IMR-90 (cell line): ENCODE data around the gene LYRM4. TPM values are rescaled to one million over a fixed set of nuclear protein-coding genes. Genes with fewer than 3 reads are reported as not detected.

Experiments used
- ATAC-seq: fragments of 200-7000 bp; cut with Tn5 transposase; 2 replicates; pipeline ENCODE4 v1.9.1; 2020; ENCODE audit warnings: low read depth, mild to moderate bottlenecking, moderate library complexity
- BruUV-seq: library from RNA; stranded (reverse); fragments of 400-500 nt; replicated peaks from 2 replicates; lab custom pipeline; 2021; lab: Mats Ljungman, UMichigan
- CTCF ChIA-PET: fragments of 300-600 bp; formaldehyde crosslinking; extraction: SDS; loops from one replicate; lab custom pipeline; 2021; ENCODE audit warnings: antibody characterized with exemption; lab: Yijun Ruan, JAX
- POLR2A ChIA-PET: fragments of 300-600 bp; sonication (Branson Sonifier 250); formaldehyde crosslinking; loops from one replicate; lab custom pipeline; 2022; ENCODE audit warnings: antibody characterized with exemption; ENCODE audit not compliant: unreplicated experiment; lab: Charles Lee
- DNase-seq: peaks from one replicate; pipeline ENCODE4 v3.0.0; 2013
- H2AFZ ChIP-seq: replicated peaks from 2 replicates; pipeline ENCODE3; 2013; ENCODE audit warnings: low read length, mild to moderate bottlenecking; ENCODE audit not compliant: poor library complexity
- H2AK5ac ChIP-seq: 2 replicates; pipeline ENCODE4 v1.6.1; 2013; ENCODE audit warnings: low read depth, low read length, inconsistent platforms
- H2AK9ac ChIP-seq: replicated peaks from 2 replicates; pipeline ENCODE3; 2013; ENCODE audit warnings: mild to moderate bottlenecking, low read depth, low read length, moderate library complexity; ENCODE audit not compliant: poor library complexity
- H2BK120ac ChIP-seq: 2 replicates; pipeline ENCODE4 v1.6.1; 2013; ENCODE audit warnings: low read depth, low read length, inconsistent platforms
- H2BK15ac ChIP-seq: 3 replicates; pipeline ENCODE4 v1.6.1; 2013; ENCODE audit warnings: low read depth, low read length, inconsistent platforms
- H2BK20ac ChIP-seq: 2 replicates; pipeline ENCODE4 v1.6.1; 2013; ENCODE audit warnings: low read depth, mild to moderate bottlenecking, inconsistent platforms, low read length, moderate library complexity
- H2BK5ac ChIP-seq: 2 replicates; pipeline ENCODE4 v1.6.1; 2013; ENCODE audit warnings: mild to moderate bottlenecking, low read depth, low read length, inconsistent platforms; ENCODE audit not compliant: poor library complexity, severe bottlenecking
- H3K14ac ChIP-seq: replicated peaks from 2 replicates; pipeline ENCODE4 v1.6.1; 2013; ENCODE audit warnings: low read depth, low read length, inconsistent platforms
- H3K18ac ChIP-seq: 2 replicates; pipeline ENCODE4 v1.6.1; 2013; ENCODE audit warnings: low read depth, low read length, control low read depth
- H3K23ac ChIP-seq: 2 replicates; pipeline ENCODE4 v1.6.1; 2013; ENCODE audit warnings: low read depth, low read length, inconsistent platforms
- H3K27ac ChIP-seq: 2 replicates; pipeline ENCODE4 v1.5.1; 2013; ENCODE audit warnings: mild to moderate bottlenecking, control low read depth, low read length; ENCODE audit not compliant: insufficient read depth
- H3K27me3 ChIP-seq: 2 replicates; pipeline ENCODE4 v1.6.1; 2013; ENCODE audit warnings: low read length; ENCODE audit not compliant: control insufficient read depth, insufficient read depth
- H3K36me3 ChIP-seq: 2 replicates; pipeline ENCODE4 v1.6.1; 2013; ENCODE audit warnings: low read length, mixed read lengths; ENCODE audit not compliant: control insufficient read depth, insufficient read depth
- H3K4ac ChIP-seq: 2 replicates; pipeline ENCODE4 v1.6.1; 2013; ENCODE audit warnings: low read depth, low read length, inconsistent platforms
- H3K4me1 ChIP-seq: 2 replicates; pipeline ENCODE4 v1.6.1; 2013; ENCODE audit warnings: low read length, mixed read lengths; ENCODE audit not compliant: control insufficient read depth, insufficient read depth
- H3K4me2 ChIP-seq: 2 replicates; pipeline ENCODE4 v1.6.1; 2013; ENCODE audit warnings: low read depth, mild to moderate bottlenecking, control low read depth, low read length, moderate library complexity
- H3K4me3 ChIP-seq: 2 replicates; pipeline ENCODE4 v1.5.1; 2013; ENCODE audit warnings: low read depth, mild to moderate bottlenecking, control low read depth, low read length, moderate library complexity; ENCODE audit not compliant: insufficient read depth
- H3K56ac ChIP-seq: 2 replicates; pipeline ENCODE4 v1.6.1; 2013; ENCODE audit warnings: low read length, inconsistent platforms; ENCODE audit not compliant: insufficient read depth; ENCODE audit errors: extremely low read depth
- H3K79me1 ChIP-seq, 2 experiments: 2 replicates each; pipeline ENCODE4 v1.6.1; 2013; ENCODE audit warnings: low read length in 2 of 2, inconsistent platforms in 1 of 2, low read depth in 1 of 2
- H3K9ac ChIP-seq: 2 replicates; pipeline ENCODE4 v1.6.1; 2013; ENCODE audit warnings: low read depth, low read length, control low read depth
- H3K9me1 ChIP-seq: 2 replicates; pipeline ENCODE4 v1.6.1; 2013; ENCODE audit warnings: low read length, inconsistent platforms; ENCODE audit not compliant: insufficient read depth
- H3K9me3 ChIP-seq: 2 replicates; pipeline ENCODE4 v1.6.1; 2013; ENCODE audit warnings: low read length; ENCODE audit not compliant: control insufficient read depth, insufficient read depth
- H4K20me1 ChIP-seq: 2 replicates; pipeline ENCODE4 v1.6.1; 2013; ENCODE audit warnings: low read length, inconsistent platforms; ENCODE audit not compliant: insufficient read depth
- H4K5ac ChIP-seq: 2 replicates; pipeline ENCODE4 v1.6.1; 2013; ENCODE audit warnings: mild to moderate bottlenecking, low read depth, low read length, control low read depth
- H4K8ac ChIP-seq, 2 experiments: 2 replicates each; pipeline ENCODE4 v1.6.1; 2013; ENCODE audit warnings: low read depth in 2 of 2, low read length in 2 of 2, control low read depth in 1 of 2, inconsistent platforms in 1 of 2
- H4K91ac ChIP-seq: 2 replicates; pipeline ENCODE4 v1.6.1; 2013; ENCODE audit warnings: low read depth, low read length, inconsistent platforms; ENCODE audit not compliant: insufficient read depth
- BHLHE40 ChIP-seq: fragments of 150-350 bp; IDR thresholded peaks from 2 replicates; pipeline ENCODE4 v1.6.1; 2016; ENCODE audit warnings: mild to moderate bottlenecking, low read depth, low read length
- CEBPB ChIP-seq: IDR thresholded peaks from 2 replicates; pipeline ENCODE4 v1.6.1; 2012; ENCODE audit warnings: low read depth, low read length, improper control_type of control experiment
- CHD1 ChIP-seq: IDR thresholded peaks from 2 replicates; pipeline ENCODE4 v1.6.1; 2012; ENCODE audit warnings: low read depth, low read length, improper control_type of control experiment
- CTCF ChIP-seq: conservative IDR thresholded peaks from 2 replicates; pipeline ENCODE4 v1.5.1; 2012; ENCODE audit warnings: mild to moderate bottlenecking, low read depth, low read length, improper control_type of control experiment
- ELK1 ChIP-seq: fragments of 150-350 bp; IDR thresholded peaks from 2 replicates; pipeline ENCODE4 v1.6.1; 2016; ENCODE audit warnings: low read depth, mild to moderate bottlenecking, low read length, moderate library complexity, borderline replicate concordance
- FOS ChIP-seq: fragments of 150-350 bp; IDR thresholded peaks from 2 replicates; pipeline ENCODE4 v1.6.1; 2016; ENCODE audit warnings: low read depth, low read length
- MAFK ChIP-seq: IDR thresholded peaks from 2 replicates; pipeline ENCODE4 v1.6.1; 2012; ENCODE audit warnings: low read depth, low read length, improper control_type of control experiment
- MAZ ChIP-seq: IDR thresholded peaks from 2 replicates; pipeline ENCODE4 v1.6.1; 2012; ENCODE audit warnings: low read depth, mild to moderate bottlenecking, low read length, improper control_type of control experiment, moderate library complexity, borderline replicate concordance
- MXI1 ChIP-seq: IDR thresholded peaks from 2 replicates; pipeline ENCODE4 v1.6.1; 2012; ENCODE audit warnings: low read depth, mild to moderate bottlenecking, low read length, moderate library complexity, borderline replicate concordance
- NFE2L2 ChIP-seq: fragments of 150-350 bp; IDR thresholded peaks from 2 replicates; pipeline ENCODE4 v1.6.1; 2016; ENCODE audit warnings: low read depth, mild to moderate bottlenecking, low read length
- POLR2A ChIP-seq: IDR thresholded peaks from 2 replicates; pipeline ENCODE4 v1.6.1; 2012; ENCODE audit warnings: mild to moderate bottlenecking, low read depth, low read length
- RAD21 ChIP-seq: IDR thresholded peaks from 2 replicates; pipeline ENCODE4 v1.6.1; 2012; ENCODE audit warnings: low read length, improper control_type of control experiment
- RCOR1 ChIP-seq: IDR thresholded peaks from 2 replicates; pipeline ENCODE4 v1.6.1; 2012; ENCODE audit warnings: mild to moderate bottlenecking, low read length, improper control_type of control experiment; ENCODE audit not compliant: insufficient replicate concordance
- RFX5 ChIP-seq: IDR thresholded peaks from 2 replicates; pipeline ENCODE4 v1.8.0; 2012; ENCODE audit warnings: low read depth, mild to moderate bottlenecking, low read length, moderate library complexity
- SMC3 ChIP-seq: fragments of 150-350 bp; IDR thresholded peaks from 2 replicates; pipeline ENCODE4 v1.6.1; 2016; ENCODE audit warnings: low read depth, mild to moderate bottlenecking, antibody characterized with exemption, low read length, moderate library complexity
- USF2 ChIP-seq: fragments of 150-350 bp; IDR thresholded peaks from 2 replicates; pipeline ENCODE4 v1.6.1; 2017; ENCODE audit warnings: mild to moderate bottlenecking, antibody characterized with exemption, low read length, low read depth
- WGBS, 2 experiments: methylation state at CpG; one replicate each; pipeline versions ENCODE4 v1.1.5 to v1.1.7; 2013; ENCODE audit warnings: missing lambda C conversion rate in 2 of 2; ENCODE audit not compliant: insufficient read length in 1 of 2; ENCODE audit errors: extremely low coverage in 2 of 2; 5-methylcytosine and 5-hydroxymethylcytosine counted together
- dilution Hi-C: fragments of 300-500 bp; cut with HindIII; formaldehyde crosslinking; loops from one replicate; pipeline ENCODE4 v1.14.3; 2018; ENCODE audit warnings: low sequenced_read_pairs; ENCODE audit not compliant: unreplicated experiment
- in situ Hi-C: fragments of 300-500 bp; cut with MboI; formaldehyde crosslinking; loops from 3 replicates; pipeline ENCODE4 v1.14.3; 2019; ENCODE audit warnings: low sequenced_read_pairs, inconsistent platforms, mixed read lengths
- intact Hi-C: fragments of 100-400 bp; cut with micrococcal nuclease; formaldehyde crosslinking; loops from 2 replicates; pipeline ENCODE4 v1.10.0; 2022
- polyA plus RNA-seq, 3 experiments: library from polyadenylated mRNA; depleted of rRNA; stranded (reverse); fragments of >200 nt; gene quantifications; 2 replicates each; pipeline ENCODE4 v1.2.3, GENCODE V29; 2012; ENCODE audit warnings: low replicate concordance in 1 of 3
- total RNA-seq: library from RNA; depleted of rRNA; stranded (reverse); fragments of >200 nt; gene quantifications from 2 replicates; pipeline ENCODE4 v1.2.3, GENCODE V29; 2012

The LYRM4 gene
- total and polyA plus RNA-seq, 2 of the 4 experiments (the other 2 are of a cell fraction), result 11.5 to 26.6 TPM

GRCh38 chr6:5087389-5087788 is 173.4 kb downstream of the LYRM4 start:
- Histone ChIP-seq H2BK20ac (no peak overlapping the region), H3K14ac (no peak overlapping the region), H4K91ac (no peak overlapping the region), H3K9me1 (peaks cover 5% of the 10 kb centered on the region; the same call in 1 of the 2 replicates), H3K18ac (no peak overlapping the region), H2BK5ac (no peak overlapping the region), H3K4ac (no peak overlapping the region), H4K8ac (no peak overlapping the region), H3K9me3 (no peaks in the 10 kb centered on the region; the same call in 1 of the 2 replicates), H2BK15ac (no peak overlapping the region), H3K27ac (no peak overlapping the region), H3K4me2 (no peak overlapping the region), H3K23ac (no peak overlapping the region), H3K56ac (no peak overlapping the region), H3K79me1 (no peaks in the 10 kb centered on the region), H2BK120ac (no peak overlapping the region), H2AK5ac (no peak overlapping the region), H4K5ac (no peak overlapping the region), H4K20me1 (no peaks in the 10 kb centered on the region; the same call in 1 of the 2 replicates), H3K4me1 (peaks cover 8% of the 10 kb centered on the region), H2AK9ac (no peak overlapping the region), H3K9ac (no peak overlapping the region), H3K27me3 (peaks cover 46% of the 10 kb centered on the region), H3K4me3 (no peak overlapping the region), H3K36me3 (no peaks in the 10 kb centered on the region), H2AFZ (no peak overlapping the region)
- in situ Hi-C loops (no loop called here), intact Hi-C loops (no loop called here), dilution Hi-C loops (no loop called here)
- TF ChIP-seq RCOR1 (no peak), POLR2A (no peak), NFE2L2 (no peak), CTCF (no peak), FOS (no peak), RAD21 (no peak), MAZ (no peak), BHLHE40 (no peak), MAFK (no peak), MXI1 (no peak), CHD1 (no peak), USF2 (no peak), RFX5 (no peak), SMC3 (no peak), CEBPB (no peak), ELK1 (no peak)
- 86% methylated on average over 10 of the region's 19 CpGs; no CpG with 5 or more reads in 1 of the 2 experiments for WGBS, 2 experiments
- CTCF ChIA-PET, result no interaction called here
- BruUV-seq, result no TSS peak
- no peak for DNase-seq
- POLR2A ChIA-PET, result no interaction called here
- ATAC-seq, result no peak
